ENCODE data around the gene C3orf85. TPM values are rescaled to one million over a fixed set of nuclear protein-coding genes. Genes with fewer than 3 reads are reported as not detected.

The C3orf85 gene
- total and polyA plus RNA-seq, 8 donors, result 0.55 TPM; not detected in 7

DNA sequence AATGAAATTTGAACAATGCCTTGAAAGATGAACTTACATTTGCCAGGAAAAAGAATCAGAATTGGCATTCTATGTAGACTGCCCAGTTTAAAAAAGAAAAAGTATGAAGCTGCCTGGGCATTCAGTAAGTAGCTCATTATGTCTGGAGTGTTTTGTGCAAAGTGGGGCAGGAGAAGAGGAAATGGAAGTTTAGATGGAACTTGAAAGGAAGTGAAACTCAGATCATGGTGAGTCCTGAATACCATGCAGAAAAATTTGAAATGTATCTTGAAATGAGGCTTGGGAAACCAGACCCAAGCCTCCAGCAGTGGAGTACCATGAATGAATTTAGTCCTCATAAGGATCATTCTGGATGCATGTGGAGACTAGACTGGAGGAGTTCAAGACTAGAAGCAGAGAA is 13.8 kb upstream of the C3orf85 start:
- no peak for TF ChIP-seq POLR2AphosphoS5 (IDR thresholded peaks at IDR 0.05)
- no peak for TF ChIP-seq EP300 (IDR thresholded peaks at IDR 0.05)
- TF ChIP-seq, protein P1, sequence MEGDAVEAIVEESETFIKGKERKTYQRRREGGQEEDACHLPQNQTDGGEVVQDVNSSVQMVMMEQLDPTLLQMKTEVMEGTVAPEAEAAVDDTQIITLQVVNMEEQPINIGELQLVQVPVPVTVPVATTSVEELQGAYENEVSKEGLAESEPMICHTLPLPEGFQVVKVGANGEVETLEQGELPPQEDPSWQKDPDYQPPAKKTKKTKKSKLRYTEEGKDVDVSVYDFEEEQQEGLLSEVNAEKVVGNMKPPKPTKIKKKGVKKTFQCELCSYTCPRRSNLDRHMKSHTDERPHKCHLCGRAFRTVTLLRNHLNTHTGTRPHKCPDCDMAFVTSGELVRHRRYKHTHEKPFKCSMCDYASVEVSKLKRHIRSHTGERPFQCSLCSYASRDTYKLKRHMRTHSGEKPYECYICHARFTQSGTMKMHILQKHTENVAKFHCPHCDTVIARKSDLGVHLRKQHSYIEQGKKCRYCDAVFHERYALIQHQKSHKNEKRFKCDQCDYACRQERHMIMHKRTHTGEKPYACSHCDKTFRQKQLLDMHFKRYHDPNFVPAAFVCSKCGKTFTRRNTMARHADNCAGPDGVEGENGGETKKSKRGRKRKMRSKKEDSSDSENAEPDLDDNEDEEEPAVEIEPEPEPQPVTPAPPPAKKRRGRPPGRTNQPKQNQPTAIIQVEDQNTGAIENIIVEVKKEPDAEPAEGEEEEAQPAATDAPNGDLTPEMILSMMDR (IDR thresholded peaks at IDR 0.05), result no peak
- no peak for TF ChIP-seq POLR2A (IDR thresholded peaks at IDR 0.05)
- Histone ChIP-seq H3K27me3 (no peaks in the 10 kb centered on the region), H3K36me3 (no peaks in the 10 kb centered on the region), H3K27ac (no peak overlapping the region), H3K4me3 (no peak overlapping the region), H3K9me3 (no peaks in the 10 kb centered on the region), H3K4me1 (no peaks in the 10 kb centered on the region)
- no peak for DNase-seq
- intact Hi-C loops (cut with DNase I; ENCODE audit: low total_unique reads), result no loop called here

DNA sequence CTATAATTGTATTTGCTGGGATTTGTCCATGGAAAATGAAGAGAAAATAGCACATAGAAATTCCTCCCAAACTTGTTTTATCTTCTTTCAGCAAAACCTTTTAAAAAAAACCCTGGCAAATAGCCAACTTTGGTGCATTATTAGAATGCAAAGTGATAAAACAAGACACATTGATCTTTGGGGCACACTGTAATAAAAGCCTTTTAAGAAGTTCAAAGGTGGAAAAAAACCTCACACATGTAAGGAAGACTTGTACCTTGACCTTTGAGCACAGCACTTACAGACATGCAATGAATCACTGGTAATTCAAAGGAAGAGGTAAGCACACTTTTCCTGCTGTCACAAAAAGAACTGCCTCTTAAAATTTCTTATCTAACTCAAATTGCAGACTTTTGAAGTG is 10.6 kb upstream of the C3orf85 start:
- peak in 1 of 2 donors; percentile 25 for DNase-seq
- H3K27me3 ChIP-seq, result no peaks in the 10 kb centered on the region
- H3K36me3 ChIP-seq, result no peaks in the 10 kb centered on the region
- TF ChIP-seq, protein P1 (IDR thresholded peaks at IDR 0.05), result no peak
- TF ChIP-seq POLR2AphosphoS5 (IDR thresholded peaks at IDR 0.05) (no peak), POLR2A (IDR thresholded peaks at IDR 0.05) (no peak)
- H3K27ac ChIP-seq, result no peak overlapping the region
- intact Hi-C loops (cut with DNase I; ENCODE audit: low total_unique reads), result no loop called here
- no peaks in the 10 kb centered on the region for H3K4me1 ChIP-seq
- no peak overlapping the region for H3K4me3 ChIP-seq
- H3K9me3 ChIP-seq, result no peaks in the 10 kb centered on the region

DNA sequence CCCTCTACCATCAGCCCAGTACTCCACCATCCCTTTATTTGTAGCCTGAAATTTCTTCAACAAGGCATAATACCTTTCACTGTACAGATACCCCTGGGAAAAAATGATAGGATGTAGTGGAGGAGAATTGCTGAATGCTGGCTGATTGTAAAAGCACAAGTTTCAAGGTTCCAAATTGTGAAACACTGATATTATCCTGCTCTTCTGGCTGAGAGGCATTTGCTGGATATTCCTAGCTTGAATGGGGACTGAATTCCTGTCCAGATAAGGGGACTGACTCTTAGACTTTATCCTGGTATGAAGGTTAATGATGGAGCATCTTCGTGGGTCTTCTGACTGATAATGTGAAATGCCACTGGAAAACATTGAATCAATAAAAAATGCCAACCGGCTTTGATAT is 9.0 kb upstream of the C3orf85 start:
- Histone ChIP-seq H3K9me3 (no peaks in the 10 kb centered on the region), H3K36me3 (no peaks in the 10 kb centered on the region), H3K27me3 (no peaks in the 10 kb centered on the region), H3K4me3 (no peak overlapping the region), H3K27ac (no peak overlapping the region), H3K4me1 (no peaks in the 10 kb centered on the region)
- DNase-seq, result no peak
- TF ChIP-seq EP300 (IDR thresholded peaks at IDR 0.05), result no peak
- no peak for TF ChIP-seq POLR2AphosphoS5 (IDR thresholded peaks at IDR 0.05)
- TF ChIP-seq, protein P1 (IDR thresholded peaks at IDR 0.05), result no peak
- no peak for TF ChIP-seq POLR2A (IDR thresholded peaks at IDR 0.05)
- intact Hi-C loops (cut with DNase I; ENCODE audit: low total_unique reads), result no loop called here
- WGBS, 5 donors, result 75 to 87% (median 82%) methylated on average over 2 of the region's 2 CpGs

DNA sequence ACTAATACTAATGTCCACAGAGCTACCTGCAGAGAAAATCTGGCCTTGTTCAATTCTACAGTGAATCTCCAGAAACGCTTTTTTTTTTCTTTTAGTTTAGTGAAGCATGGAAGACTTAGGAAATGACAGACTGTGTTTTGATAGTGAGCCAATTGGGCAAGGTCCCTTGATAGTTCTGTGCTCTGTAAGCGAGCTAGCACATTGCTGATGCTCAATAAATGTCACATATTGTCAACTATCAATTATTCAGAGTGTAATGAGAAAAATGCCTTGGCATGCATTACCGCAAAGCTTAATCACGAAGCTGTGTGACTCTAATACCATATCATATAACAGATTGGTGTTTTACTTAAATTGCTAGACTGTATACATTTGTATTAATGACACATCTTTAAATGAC is 5.2 kb upstream of the C3orf85 start:
- H3K27me3 ChIP-seq, result no peaks in the 10 kb centered on the region
- no peak for DNase-seq
- no peak overlapping the region for H3K27ac ChIP-seq
- no peaks in the 10 kb centered on the region for H3K4me1 ChIP-seq
- no peak overlapping the region for H3K4me3 ChIP-seq
- TF ChIP-seq, protein P1 (IDR thresholded peaks at IDR 0.05), result no peak
- TF ChIP-seq EP300 (IDR thresholded peaks at IDR 0.05) (no peak), POLR2A (IDR thresholded peaks at IDR 0.05) (no peak), POLR2AphosphoS5 (IDR thresholded peaks at IDR 0.05) (no peak)
- WGBS, 5 donors, result 58 to 78% (median 66%) methylated on average over 4 of the region's 4 CpGs
- intact Hi-C loops (cut with DNase I; ENCODE audit: low total_unique reads), result no loop called here
- no peaks in the 10 kb centered on the region for H3K36me3 ChIP-seq
- H3K9me3 ChIP-seq, result no peaks in the 10 kb centered on the region
